Activated CD8-positive, alpha-beta T cell treated with anti-CD3 and anti-CD28 coated beads for 36 hours (primary cell): ENCODE measurements around the gene HELZ. TPM values are rescaled to one million over a fixed set of nuclear protein-coding genes. Genes with fewer than 3 reads are reported as not detected.

ENCODE experiments used
- ATAC-seq: fragments of 200-7000 bp; cut with Tn5 transposase; one replicate; pipeline ENCODE4 v1.10.0; 2021; ENCODE audit warnings: mild to moderate bottlenecking, moderate library complexity
- CTCF ChIA-PET: fragments of 350-600 bp; sonication (Branson Sonifier 250); formaldehyde crosslinking; loops from one replicate; lab custom pipeline; 2021; ENCODE audit warnings: antibody characterized with exemption; lab: Charles Lee
- POLR2A ChIA-PET: fragments of 350-600 bp; sonication (Branson Sonifier 250); formaldehyde crosslinking; loops from one replicate; lab custom pipeline; 2021; ENCODE audit warnings: antibody characterized with exemption; lab: Charles Lee
- DNase-seq: peaks from one replicate; pipeline ENCODE4 v3.0.0-alpha.2; 2020
- H3K27ac Mint-ChIP-seq: one replicate; pipeline ENCODE4 v1.8.0; 2021; ENCODE audit warnings: mild to moderate bottlenecking, mixed read lengths
- H3K27me3 Mint-ChIP-seq: one replicate; pipeline ENCODE4 v1.8.0; 2021; ENCODE audit warnings: mixed read lengths
- H3K36me3 Mint-ChIP-seq: one replicate; pipeline ENCODE4 v1.8.0; 2021; ENCODE audit warnings: low read depth, mixed read lengths
- H3K4me1 Mint-ChIP-seq: one replicate; pipeline ENCODE4 v1.8.0; 2021; ENCODE audit warnings: low read depth, mixed read lengths
- H3K4me3 Mint-ChIP-seq: one replicate; pipeline ENCODE4 v1.8.0; 2021; ENCODE audit warnings: mild to moderate bottlenecking, moderate library complexity, mixed read lengths
- H3K9me3 Mint-ChIP-seq: one replicate; pipeline ENCODE4 v1.8.0; 2021; ENCODE audit warnings: mixed read lengths
- intact Hi-C: fragments of 100-400 bp; cut with micrococcal nuclease; formaldehyde crosslinking; loops from one replicate; pipeline ENCODE4 v1.10.0; 2022
- total RNA-seq, 2 experiments: library from RNA; stranded (reverse); gene quantifications; one replicate each; pipeline ENCODE4 v1.2.3, GENCODE V29; 2021
- TF ChIP-seq, protein P1 (sequence below): fragments of 200-600 bp; IDR thresholded peaks from one replicate; pipeline ENCODE4 v1.8.0; 2022; ENCODE audit warnings: antibody characterized with exemption, mild to moderate bottlenecking

Gene HELZ
- total RNA-seq, 2 experiments from 2014 or later = 74.4 to 74.9 TPM

DNA sequence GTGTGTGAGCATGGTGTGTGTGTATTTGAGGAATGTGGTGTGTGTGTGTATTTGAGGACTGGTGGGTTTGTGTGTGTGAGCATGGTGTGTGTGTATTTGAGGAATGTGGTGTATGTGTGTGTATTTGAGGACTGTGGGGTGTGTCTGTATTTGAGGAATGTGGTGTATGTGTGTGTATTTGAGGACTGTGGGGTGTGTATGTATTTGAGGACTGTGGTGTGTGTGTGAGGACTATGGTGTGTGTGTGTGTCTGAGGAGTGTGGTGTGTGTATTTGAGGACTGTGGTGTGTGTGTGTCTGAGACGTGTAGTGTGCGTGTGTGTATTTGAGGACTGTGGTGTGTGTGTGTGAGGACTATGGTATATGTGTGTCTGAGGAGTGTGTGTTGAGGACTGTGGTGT is 218.7 kb downstream of the HELZ start:
- ChIA-PET POLR2A (no interaction called here), CTCF (no interaction called here)
- Mint-ChIP-seq H3K4me1 (no peaks in the 10 kb centered on the region), H3K4me3 (no peak overlapping the region), H3K27ac (no peak overlapping the region), H3K9me3 (no peaks in the 10 kb centered on the region), H3K36me3 (no peaks in the 10 kb centered on the region), H3K27me3 (no peaks in the 10 kb centered on the region)
- DNase-seq = no peak
- no peak for ATAC-seq
- TF ChIP-seq, protein P1, sequence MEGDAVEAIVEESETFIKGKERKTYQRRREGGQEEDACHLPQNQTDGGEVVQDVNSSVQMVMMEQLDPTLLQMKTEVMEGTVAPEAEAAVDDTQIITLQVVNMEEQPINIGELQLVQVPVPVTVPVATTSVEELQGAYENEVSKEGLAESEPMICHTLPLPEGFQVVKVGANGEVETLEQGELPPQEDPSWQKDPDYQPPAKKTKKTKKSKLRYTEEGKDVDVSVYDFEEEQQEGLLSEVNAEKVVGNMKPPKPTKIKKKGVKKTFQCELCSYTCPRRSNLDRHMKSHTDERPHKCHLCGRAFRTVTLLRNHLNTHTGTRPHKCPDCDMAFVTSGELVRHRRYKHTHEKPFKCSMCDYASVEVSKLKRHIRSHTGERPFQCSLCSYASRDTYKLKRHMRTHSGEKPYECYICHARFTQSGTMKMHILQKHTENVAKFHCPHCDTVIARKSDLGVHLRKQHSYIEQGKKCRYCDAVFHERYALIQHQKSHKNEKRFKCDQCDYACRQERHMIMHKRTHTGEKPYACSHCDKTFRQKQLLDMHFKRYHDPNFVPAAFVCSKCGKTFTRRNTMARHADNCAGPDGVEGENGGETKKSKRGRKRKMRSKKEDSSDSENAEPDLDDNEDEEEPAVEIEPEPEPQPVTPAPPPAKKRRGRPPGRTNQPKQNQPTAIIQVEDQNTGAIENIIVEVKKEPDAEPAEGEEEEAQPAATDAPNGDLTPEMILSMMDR = no peak
- intact Hi-C loops = no loop called here

DNA sequence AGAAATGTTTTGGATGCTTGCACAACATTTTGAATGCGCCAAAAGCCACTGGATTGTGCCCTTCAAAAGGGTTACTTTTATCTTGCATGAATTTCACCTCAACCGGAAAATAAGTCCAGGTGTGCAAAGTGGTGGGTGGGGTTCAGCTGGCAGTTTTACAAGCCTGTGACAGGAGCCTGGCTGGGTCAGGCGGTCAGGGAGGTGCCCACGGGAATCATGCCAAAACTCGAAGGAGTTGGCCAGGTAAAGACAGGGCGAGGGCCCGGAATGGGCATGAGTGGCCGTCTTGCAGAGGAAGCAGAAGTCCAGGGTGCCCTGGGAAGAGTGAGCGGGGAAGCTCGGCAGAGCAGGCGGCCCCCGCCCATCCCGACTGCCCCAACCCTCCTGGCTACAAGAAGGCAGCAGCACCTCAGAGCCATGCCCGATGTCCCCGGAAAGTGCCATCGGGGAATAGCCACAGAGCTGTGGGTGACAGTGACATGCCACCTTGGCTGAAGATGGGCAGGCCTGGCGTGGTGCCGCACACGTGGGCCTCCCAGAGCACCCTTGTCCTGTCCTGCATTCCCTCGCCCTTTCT is 219.7 kb downstream of the HELZ start:
- ChIA-PET CTCF (no interaction called here), POLR2A (no interaction called here)
- intact Hi-C loops = no loop called here
- Mint-ChIP-seq H3K27ac (no peak overlapping the region), H3K36me3 (no peaks in the 10 kb centered on the region), H3K4me1 (no peaks in the 10 kb centered on the region), H3K4me3 (no peak overlapping the region), H3K9me3 (no peaks in the 10 kb centered on the region), H3K27me3 (no peaks in the 10 kb centered on the region)
- ATAC-seq = no peak
- TF ChIP-seq, protein P1 = no peak
- DNase-seq = no peak

- CTCF ChIA-PET = no interaction called here
- intact Hi-C loops = no loop called here
- no peak overlapping the region for H3K27ac Mint-ChIP-seq
- DNase-seq = no peak
- H3K9me3 Mint-ChIP-seq = no peaks in the 10 kb centered on the region
- TF ChIP-seq, protein P1 = no peak
- H3K4me1 Mint-ChIP-seq = no peaks in the 10 kb centered on the region
- H3K27me3 Mint-ChIP-seq = no peaks in the 10 kb centered on the region
- no peak overlapping the region for H3K4me3 Mint-ChIP-seq
- POLR2A ChIA-PET = no interaction called here
- H3K36me3 Mint-ChIP-seq = no peaks in the 10 kb centered on the region
- no peak for ATAC-seq
Observed at GRCh38 chr17:67024736-67025135, 220.3 kb downstream of the HELZ start.

DNA sequence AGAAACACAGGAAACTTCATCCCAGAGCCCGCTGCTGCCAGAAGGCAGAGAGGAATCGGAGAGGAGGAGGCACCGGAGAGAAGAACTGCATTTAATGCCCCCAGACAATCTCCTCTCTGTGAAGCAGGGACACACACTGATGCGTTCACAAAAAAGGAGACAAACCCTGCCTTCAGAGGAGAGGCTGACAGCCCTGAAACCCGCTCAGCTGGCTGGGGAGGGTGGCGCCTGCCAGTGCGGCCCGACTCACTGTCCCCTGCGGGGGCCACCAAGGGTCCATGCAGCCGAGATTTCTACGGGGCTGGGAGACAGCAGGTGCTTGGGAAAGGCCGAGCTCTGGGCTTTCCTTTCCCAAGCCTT is 222.6 kb downstream of the HELZ start:
- TF ChIP-seq, protein P1 = no peak
- no peaks in the 10 kb centered on the region for H3K4me1 Mint-ChIP-seq
- no peaks in the 10 kb centered on the region for H3K36me3 Mint-ChIP-seq
- ChIA-PET CTCF (no interaction called here), POLR2A (no interaction called here)
- no peak overlapping the region for H3K27ac Mint-ChIP-seq
- ATAC-seq = no peak
- H3K4me3 Mint-ChIP-seq = no peak overlapping the region
- no peaks in the 10 kb centered on the region for H3K9me3 Mint-ChIP-seq
- no peaks in the 10 kb centered on the region for H3K27me3 Mint-ChIP-seq
- no peak for DNase-seq
- intact Hi-C loops = no loop called here

GRCh38 chr17:67021743-67022450 is 223.1 kb downstream of the HELZ start:
- no peaks in the 10 kb centered on the region for H3K4me1 Mint-ChIP-seq
- no peaks in the 10 kb centered on the region for H3K36me3 Mint-ChIP-seq
- H3K27ac Mint-ChIP-seq = no peak overlapping the region
- H3K4me3 Mint-ChIP-seq = no peak overlapping the region
- H3K9me3 Mint-ChIP-seq = no peaks in the 10 kb centered on the region
- ChIA-PET CTCF (no interaction called here), POLR2A (no interaction called here)
- ATAC-seq (no peak), DNase-seq (no peak)
- no peaks in the 10 kb centered on the region for H3K27me3 Mint-ChIP-seq
- intact Hi-C loops = no loop called here
- TF ChIP-seq, protein P1 = no peak
